Endothelial cell of umbilical vein (primary cell): ENCODE results near the gene MAP1LC3B. TPM values are rescaled to one million over a fixed set of nuclear protein-coding genes. Genes with fewer than 3 reads are reported as not detected.

Experiments
- BruUV-seq: library from RNA; stranded (reverse); fragments of 400-500 nt; replicated peaks from 2 replicates; lab custom pipeline; 2021; lab: Mats Ljungman, UMichigan
- CTCF ChIA-PET: fragments of 300-600, 350-600 bp; sonication (Branson Sonifier 250); formaldehyde crosslinking; loops from one replicate; lab custom pipeline; 2021; ENCODE audit warnings: antibody characterized with exemption, inconsistent platforms; lab: Charles Lee
- POLR2A ChIA-PET: fragments of 300-600, 350-600 bp; sonication (Branson Sonifier 250); formaldehyde crosslinking; loops from one replicate; lab custom pipeline; 2021; ENCODE audit warnings: antibody characterized with exemption, inconsistent platforms; lab: Charles Lee
- DNase-seq: peaks from one replicate; pipeline ENCODE4 v3.0.0-alpha.2; 2011; ENCODE audit warnings: low read depth, low spot score
- FAIRE-seq: peaks from 2 replicates; lab custom pipeline; 2011; peaks lifted over from hg19 to GRCh38; lab: Jason Lieb, UNC
- H2AFZ ChIP-seq: 2 replicates; pipeline ENCODE4 v1.6.0; 2012; ENCODE audit warnings: low read depth, low read length, control low read depth, inconsistent platforms
- H3K27ac ChIP-seq: 2 replicates; pipeline ENCODE4 v1.5.1; 2011; ENCODE audit warnings: low read depth, mild to moderate bottlenecking, control low read depth, low read length, moderate library complexity; ENCODE audit not compliant: insufficient read depth
- H3K27me3 ChIP-seq, 2 experiments: 2 replicates each; pipeline versions ENCODE4 v1.6.0 to v1.6.1; 2011; ENCODE audit warnings: low read length in 2 of 2, mixed read lengths in 1 of 2; ENCODE audit not compliant: control insufficient read depth in 2 of 2, insufficient read depth in 2 of 2
- H3K36me3 ChIP-seq, 2 experiments: 2 replicates in 1 of 2; 3 replicates in 1 of 2; pipeline ENCODE4 v1.5.1; 2011; ENCODE audit warnings: low read length in 2 of 2, mild to moderate bottlenecking in 1 of 2, moderate library complexity in 1 of 2; ENCODE audit not compliant: control insufficient read depth in 2 of 2, insufficient read depth in 2 of 2; ENCODE audit errors: extremely low read depth in 1 of 2
- H3K4me1 ChIP-seq: 3 replicates; pipeline ENCODE4 v1.5.1; 2011; ENCODE audit warnings: mild to moderate bottlenecking, low read length; ENCODE audit not compliant: control insufficient read depth, insufficient read depth; ENCODE audit errors: extremely low read depth
- H3K4me2 ChIP-seq: 2 replicates; pipeline ENCODE4 v1.6.1; 2011; ENCODE audit warnings: low read length, control low read depth, mixed read lengths; ENCODE audit not compliant: insufficient read depth
- H3K4me3 ChIP-seq, 3 experiments: fragments of 200-600 bp in 1 of 3; sonication (generic), shearing (Covaris generic) in 1 of 3; replicated peaks in 1 of 3; 2 replicates each; pipeline ENCODE4 v1.5.1; 2011 to 2016; ENCODE audit warnings: control low read depth in 3 of 3, low read length in 3 of 3, mild to moderate bottlenecking in 2 of 3, inconsistent platforms in 1 of 3, low read depth in 1 of 3, moderate library complexity in 1 of 3; ENCODE audit not compliant: insufficient read depth in 1 of 3
- H3K79me2 ChIP-seq: 2 replicates; pipeline ENCODE4 v1.6.0; 2012; ENCODE audit warnings: low read length, inconsistent platforms; ENCODE audit not compliant: control insufficient read depth, insufficient read depth
- H3K9ac ChIP-seq: replicated peaks from 2 replicates; pipeline ENCODE3; 2011; ENCODE audit warnings: low read length, control low read depth; ENCODE audit not compliant: insufficient read depth; ENCODE audit errors: extremely low read depth
- H3K9me1 ChIP-seq: replicated peaks from 3 replicates; pipeline ENCODE4 v1.6.0; 2011; ENCODE audit warnings: mild to moderate bottlenecking, low read length; ENCODE audit not compliant: control insufficient read depth, insufficient read depth; ENCODE audit errors: extremely low read depth
- H3K9me3 ChIP-seq: replicated peaks from 2 replicates; pipeline ENCODE4 v1.5.1; 2012; ENCODE audit warnings: low read length, inconsistent platforms; ENCODE audit not compliant: control insufficient read depth, insufficient read depth
- H4K20me1 ChIP-seq: replicated peaks from 2 replicates; pipeline ENCODE3; 2011; ENCODE audit warnings: mild to moderate bottlenecking, low read length; ENCODE audit not compliant: control insufficient read depth, insufficient read depth; ENCODE audit errors: extremely low read depth
- CTCF ChIP-seq, 2 donors: IDR thresholded peaks; 1 replicate in 1 of 2; 2 replicates in 1 of 2; pipeline ENCODE4 v1.5.1; 2011; ENCODE audit warnings: low read length in 2 of 2, mild to moderate bottlenecking in 2 of 2, moderate library complexity in 2 of 2, control low read depth in 1 of 2, inconsistent platforms in 1 of 2, low read depth in 1 of 2; ENCODE audit not compliant: insufficient read depth in 1 of 2; ENCODE audit errors: extremely low read depth in 1 of 2
- EZH2 ChIP-seq: IDR thresholded peaks from 2 replicates; pipeline ENCODE4 v1.6.1; 2012; ENCODE audit warnings: borderline replicate concordance, low read depth, mild to moderate bottlenecking, moderate library complexity, low read length, inconsistent platforms; ENCODE audit not compliant: severe bottlenecking
- FOS ChIP-seq: IDR thresholded peaks from 2 replicates; pipeline ENCODE4 v1.6.1; 2011; ENCODE audit warnings: mild to moderate bottlenecking, low read length, moderate library complexity, borderline replicate concordance; ENCODE audit not compliant: insufficient read depth
- GATA2 ChIP-seq: IDR thresholded peaks from 2 replicates; pipeline ENCODE4 v1.7.0; 2011; ENCODE audit warnings: low read depth, mild to moderate bottlenecking, moderate library complexity, mixed read lengths, low read length; ENCODE audit not compliant: insufficient read length, insufficient read depth
- JUN ChIP-seq: IDR thresholded peaks from 2 replicates; pipeline ENCODE4 v1.6.1; 2011; ENCODE audit warnings: borderline replicate concordance, low read depth; ENCODE audit not compliant: insufficient read length, insufficient read depth
- MYC ChIP-seq: IDR thresholded peaks from one replicate; pipeline ENCODE4 v1.6.1; 2011; ENCODE audit warnings: mild to moderate bottlenecking, low read depth, low read length
- POLR2A ChIP-seq: IDR thresholded peaks from 2 replicates; pipeline ENCODE4 v1.6.1; 2012; ENCODE audit warnings: low read depth, mild to moderate bottlenecking, control low read depth, low read length
- POLR2AphosphoS5 ChIP-seq: IDR thresholded peaks from 2 replicates; pipeline ENCODE4 v1.6.1; 2012; ENCODE audit warnings: low read depth, mild to moderate bottlenecking, control low read depth, low read length, moderate library complexity; ENCODE audit not compliant: insufficient read depth
- dilution Hi-C: fragments of 300-500 bp; cut with MboI; formaldehyde crosslinking; loops from one replicate; pipeline ENCODE4 v1.15.0; 2019; ENCODE audit warnings: low sequenced_read_pairs; ENCODE audit not compliant: extremely low pct_ligation_motif_present
- intact Hi-C: fragments of 100-400 bp; cut with micrococcal nuclease; formaldehyde crosslinking; loops from one replicate; pipeline ENCODE4 v1.10.0; 2022
- polyA plus RNA-seq, 4 experiments: library from polyadenylated mRNA; depleted of rRNA in 3 of 4; stranded (reverse) in 3 of 4; unstranded in 1 of 4; fragments of >200 nt; gene quantifications; 2 replicates each; pipeline versions ENCODE4 v1.2.1 to v1.2.3, GENCODE V29; 2011 to 2012; ENCODE audit warnings: missing spikeins in 1 of 4
- total RNA-seq: library from RNA; stranded (reverse); gene quantifications from 2 replicates; pipeline ENCODE4 v1.2.3, GENCODE V29; 2021

Gene MAP1LC3B
- total and polyA plus RNA-seq, 2 donors (not counting 3 experiments of a cell fraction or from before 2014, with no cell fraction given), result 40.7 to 99.9 TPM

DNA sequence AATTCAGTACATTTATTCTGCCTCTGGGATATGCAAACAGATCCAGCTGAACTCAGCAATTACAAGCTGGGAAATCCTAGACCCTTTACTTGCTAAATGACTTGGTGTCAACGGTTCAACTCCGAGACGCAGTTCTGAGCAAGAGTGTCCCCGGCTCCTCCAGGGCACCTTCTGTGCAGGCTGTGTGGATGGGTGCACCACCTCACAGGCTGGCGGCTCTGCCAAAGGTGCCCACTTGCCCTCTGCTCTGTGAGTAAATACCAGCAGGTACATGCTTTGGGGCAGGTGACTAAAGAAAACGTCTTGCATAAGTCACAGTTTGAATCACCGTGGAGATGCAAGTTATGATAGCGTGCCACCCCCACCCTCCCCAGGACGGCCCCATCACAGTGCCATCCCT is 23.3 kb downstream of the MAP1LC3B start:
- no peak overlapping the region for H3K27ac ChIP-seq
- TF ChIP-seq CTCF (IDR thresholded peaks at IDR 0.05; ENCODE audit: extremely low read depth in 1 of 2, insufficient read depth in 1 of 2, low read depth in 1 of 2, low read length in 2 of 2), result no peak
- TF ChIP-seq JUN, result no peak
- no peak for TF ChIP-seq EZH2
- TF ChIP-seq GATA2, result no peak
- no peak for TF ChIP-seq FOS
- TF ChIP-seq POLR2AphosphoS5, result no peak
- TF ChIP-seq POLR2A, result no peak
- TF ChIP-seq MYC, result no peak
- no peaks in the 10 kb centered on the region for H3K9me3 ChIP-seq
- H3K79me2 ChIP-seq, result no peaks in the 10 kb centered on the region
- H3K9me1 ChIP-seq, result no peaks in the 10 kb centered on the region
- H2AFZ ChIP-seq, result no peak overlapping the region
- H3K36me3 ChIP-seq, result peaks cover 7 to 45% of the 10 kb centered on the region in 2 experiments
- DNase-seq (no peak), FAIRE-seq (no peak)
- intact Hi-C loops, result loop anchor here (5.0 kb wide), 1 partner anchor 42 kb away; no protein-coding TSS in a partner anchor
- no peaks in the 10 kb centered on the region for H3K4me1 ChIP-seq
- dilution Hi-C loops, result no loop called here
- ChIA-PET POLR2A (no interaction called here), CTCF (interaction anchor here (1.4 kb wide), 1 partner anchor 156 kb away, joined by 6 read pairs; no protein-coding TSS in a partner anchor)
- H3K9ac ChIP-seq, result no peak overlapping the region
- H3K27me3 ChIP-seq, result no peaks in the 10 kb centered on the region
- H3K4me2 ChIP-seq, result no peak overlapping the region
- no peak overlapping the region for H3K4me3 ChIP-seq
- no TSS peak for BruUV-seq
- H4K20me1 ChIP-seq, result no peaks in the 10 kb centered on the region
